ENCODE measurements around the gene PBX3.
A peak's percentile ranks its signal among the peaks of the same experiment; 100 is the strongest.

Gene PBX3

GRCh38 chr9:125747053-125747764 is at the start of gene PBX3:
PBX3 (plus strand) TSS chr9:125747373.
- no peak for DNase-seq

GRCh38 chr9:125699870-125700269 is 47.3 kb upstream of the PBX3 start:
- DNase-seq, result no peak

DNA sequence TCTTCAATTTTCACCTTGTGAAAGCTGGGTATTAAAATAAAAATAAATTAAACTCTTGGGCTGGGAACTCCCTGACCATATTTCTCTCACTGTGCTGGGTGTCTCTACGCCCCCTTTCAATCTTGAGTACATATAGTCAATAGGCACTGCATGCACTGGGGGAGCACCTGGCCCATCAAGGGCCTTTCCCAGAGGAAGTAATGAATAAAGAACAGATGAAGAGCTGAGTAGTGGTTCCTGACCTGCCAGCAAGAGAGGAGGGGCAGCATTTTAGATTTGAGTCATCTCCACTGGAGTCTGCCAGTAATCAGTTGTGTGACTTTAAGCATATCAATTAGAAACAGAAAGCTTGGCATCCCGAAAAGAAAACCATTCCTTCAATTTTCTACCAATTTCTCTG is 46.4 kb upstream of the PBX3 start:
- peak; percentile 57 for DNase-seq

DNA sequence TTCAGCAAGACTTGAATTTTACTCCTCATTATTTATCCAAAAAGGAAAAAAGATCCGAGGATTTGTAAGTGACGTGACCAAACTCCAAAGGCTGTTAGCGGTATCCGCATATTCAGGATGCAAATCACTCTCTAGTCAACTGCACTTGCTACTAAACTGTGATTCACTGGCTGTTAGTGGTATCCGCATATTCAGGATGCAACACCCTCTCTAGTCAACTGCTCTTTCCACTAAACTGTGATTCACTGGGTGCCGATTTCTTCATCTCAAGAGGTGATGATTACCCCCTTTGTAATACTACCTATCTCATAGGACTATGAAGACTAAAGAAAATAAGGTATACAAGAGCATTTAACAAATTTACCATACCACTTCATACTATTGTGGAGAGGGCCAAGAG is 45.8 kb upstream of the PBX3 start:
- no peak for DNase-seq

- DNase-seq, result no peak
Measured at GRCh38 chr9:125703662-125704061, 43.5 kb upstream of the PBX3 start.

DNA sequence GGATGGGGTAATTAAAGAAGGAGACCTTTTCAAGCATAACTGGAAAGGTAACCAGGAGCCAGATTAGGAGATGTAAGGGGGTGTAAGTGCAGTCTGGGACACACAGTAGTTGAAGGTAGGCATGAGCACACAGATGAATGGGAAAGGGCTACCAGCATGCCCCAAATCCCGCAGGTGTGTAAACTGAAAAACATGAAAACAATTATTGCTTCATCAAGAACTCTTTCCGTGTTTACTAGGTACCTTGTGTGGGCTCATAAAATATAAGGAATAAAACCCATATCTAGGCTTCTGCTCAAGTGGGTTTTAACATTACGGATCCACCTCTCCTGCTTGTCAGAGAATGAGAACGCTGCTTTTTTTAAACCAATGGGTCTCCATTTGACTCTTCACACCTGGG is 41.3 kb upstream of the PBX3 start:
- no peak for DNase-seq

- peak; percentile 94 for DNase-seq
Measured at GRCh38 chr9:125706651-125707471, 40.3 kb upstream of the PBX3 start, which contains the start of gene MAPKAP1. MAPKAP1 (minus strand) TSS chr9:125707208; CDS start chr9:125672574, 34,634 bp downstream.

- DNase-seq, result no peak
Measured at GRCh38 chr9:125707472-125707804, 39.7 kb upstream of the PBX3 start.

- no peak for DNase-seq
Measured at GRCh38 chr9:125726456-125727132, 20.6 kb upstream of the PBX3 start.

DNA sequence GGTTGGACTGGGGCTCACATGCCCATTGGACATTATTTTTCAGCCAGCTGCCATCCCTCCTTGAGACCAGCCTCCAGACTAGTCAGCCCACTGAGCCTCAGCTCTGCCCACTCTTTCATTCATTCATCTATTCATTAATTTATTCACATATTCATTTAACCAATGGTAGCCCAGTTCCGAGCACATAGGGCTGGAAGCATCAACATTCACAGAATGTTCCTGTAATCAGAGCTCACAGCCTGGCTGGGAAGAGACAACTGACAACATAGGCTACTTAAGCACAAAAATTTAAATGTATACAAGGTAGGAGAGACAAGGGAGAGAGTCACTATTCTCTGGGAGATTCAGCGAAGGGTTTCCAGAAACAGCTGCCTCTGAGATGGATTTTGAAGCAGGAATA is 17.0 kb upstream of the PBX3 start:
- no peak for DNase-seq

DNA sequence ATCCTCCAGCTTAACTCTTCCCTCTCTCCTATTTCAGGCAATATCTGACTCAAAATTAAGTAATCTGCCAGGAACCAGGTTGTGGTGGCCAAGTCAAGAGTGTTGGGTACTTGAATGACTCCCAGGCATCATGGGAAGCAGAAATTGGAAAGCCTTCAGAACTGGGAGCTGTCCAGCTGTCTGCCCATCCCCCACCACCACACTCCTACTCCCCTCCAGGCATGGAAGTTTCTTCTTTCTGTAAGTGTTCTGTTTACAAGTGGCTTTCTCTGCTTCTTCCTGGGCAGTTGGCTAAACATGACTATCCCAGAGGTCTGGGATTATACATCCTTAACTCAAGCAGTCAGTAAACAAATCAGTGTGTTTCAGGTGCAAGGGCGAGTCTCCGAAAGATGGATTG is 14.6 kb upstream of the PBX3 start:
- DNase-seq, result peak; percentile 78

DNA sequence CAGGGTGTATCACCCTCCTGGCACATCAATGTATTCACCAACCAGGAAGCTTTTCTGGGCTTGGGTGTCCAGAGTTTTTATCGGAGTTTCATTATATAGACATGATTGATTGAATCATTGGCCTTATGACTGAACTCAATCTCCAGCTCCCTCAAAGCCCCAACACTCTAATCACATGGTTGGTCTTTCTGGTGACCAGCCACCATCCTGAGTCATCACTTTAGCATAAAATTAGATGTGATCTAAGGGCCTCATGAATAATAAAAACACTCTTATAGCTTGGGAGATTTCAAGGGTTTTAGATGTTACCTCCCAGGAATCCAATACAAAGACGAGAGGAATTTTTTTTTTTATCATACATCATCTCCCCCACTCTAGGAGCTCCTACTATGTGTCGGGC is 7.7 kb upstream of the PBX3 start:
- no peak for DNase-seq

DNA sequence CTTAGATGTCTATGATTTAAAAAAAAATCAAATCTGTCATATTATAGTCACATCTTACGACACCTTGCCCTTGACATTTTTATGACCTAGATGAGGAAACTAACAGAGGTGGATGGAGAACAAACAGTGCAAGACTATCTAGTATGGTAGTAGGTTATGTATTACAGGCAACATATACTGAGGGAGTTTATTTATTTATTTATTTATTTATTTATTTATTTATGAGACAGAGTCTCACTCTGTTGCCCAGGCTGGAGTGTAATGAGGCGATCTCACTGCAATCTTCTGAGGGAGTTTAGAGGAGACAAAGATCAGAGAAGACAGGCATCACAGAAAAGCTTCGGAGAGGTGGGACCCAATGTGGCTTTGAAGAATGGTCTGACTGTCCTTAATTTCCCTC is 4.5 kb upstream of the PBX3 start:
- DNase-seq, result no peak

DNA sequence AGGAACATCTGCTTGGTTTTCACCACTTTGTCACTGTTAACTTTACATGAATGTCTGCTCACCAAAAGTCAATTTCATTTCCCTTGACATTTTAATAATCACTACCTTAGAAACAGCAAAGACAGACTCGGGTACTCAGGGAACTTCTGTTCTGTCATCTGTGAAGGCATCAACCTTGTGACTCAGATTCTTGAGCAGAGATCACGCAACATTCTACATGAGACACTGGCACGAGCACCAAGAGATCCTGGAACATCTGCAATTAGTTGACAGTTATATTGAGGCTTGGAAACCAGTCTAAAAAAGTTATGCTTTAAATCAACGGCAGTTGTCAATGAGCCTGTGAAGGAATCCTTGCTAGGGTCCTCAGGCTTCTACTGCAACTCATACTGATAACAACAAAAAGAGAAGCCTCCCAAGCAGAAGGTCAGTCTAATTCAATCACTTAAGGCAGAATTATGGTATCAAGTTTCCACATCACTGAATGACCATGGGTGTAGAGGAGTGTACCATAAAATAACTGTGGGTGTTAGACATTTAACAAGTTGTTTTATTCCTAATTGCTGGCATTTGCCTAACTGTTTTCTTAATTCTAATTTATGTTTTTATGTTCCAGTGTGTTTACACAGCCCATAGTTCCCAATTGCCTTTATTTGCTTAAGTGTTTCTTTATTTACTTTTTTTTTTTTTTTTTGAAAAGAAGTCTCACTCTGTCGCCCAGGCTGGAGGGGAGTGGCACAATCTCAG is 3.3 kb upstream of the PBX3 start:
- no peak for DNase-seq

DNA sequence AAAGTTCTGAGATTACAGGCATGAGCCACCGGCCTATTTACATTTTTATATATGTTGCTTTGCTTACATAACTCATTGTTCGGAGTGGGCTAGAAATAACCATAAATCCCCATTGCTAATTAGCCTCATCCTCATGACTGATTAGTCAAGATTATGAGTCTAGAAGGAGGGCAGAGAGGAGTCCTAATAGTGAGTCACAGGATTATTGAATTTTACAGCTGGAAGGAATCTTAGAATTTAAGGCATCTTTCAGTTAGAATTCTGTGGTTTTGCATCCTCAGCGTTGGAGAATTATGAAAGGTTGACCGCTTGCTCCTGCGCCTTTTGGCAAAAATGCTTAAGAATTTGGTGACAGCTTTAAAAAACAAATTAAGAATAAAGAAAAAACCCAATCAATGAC is 2.6 kb upstream of the PBX3 start:
- DNase-seq, result no peak

DNA sequence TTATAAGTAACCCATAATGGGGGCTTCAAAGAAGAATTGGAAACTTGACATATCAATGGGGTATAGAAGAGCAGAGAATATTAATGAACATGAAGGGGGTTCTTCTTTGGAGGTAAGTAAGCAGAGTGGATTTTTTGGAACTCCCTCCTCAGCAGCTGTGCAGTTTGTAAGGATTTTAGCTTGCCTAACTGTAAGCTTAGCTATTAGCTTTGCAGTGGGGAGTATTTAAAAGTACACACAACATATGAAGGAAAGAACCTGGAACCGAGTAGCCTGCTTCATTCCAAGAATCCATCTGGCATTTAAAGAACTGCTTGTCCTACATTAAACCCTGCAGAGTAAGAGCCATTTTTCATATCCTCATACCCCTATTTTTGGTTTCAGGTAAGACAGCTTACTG is 2.2 kb upstream of the PBX3 start:
- no peak for DNase-seq

- no peak for DNase-seq
Measured at GRCh38 chr9:125745682-125746016, 1.5 kb upstream of the PBX3 start.

GRCh38 chr9:125746017-125746773 is 978 bp upstream of the PBX3 start:
- peak; percentile 94 for DNase-seq

DNA sequence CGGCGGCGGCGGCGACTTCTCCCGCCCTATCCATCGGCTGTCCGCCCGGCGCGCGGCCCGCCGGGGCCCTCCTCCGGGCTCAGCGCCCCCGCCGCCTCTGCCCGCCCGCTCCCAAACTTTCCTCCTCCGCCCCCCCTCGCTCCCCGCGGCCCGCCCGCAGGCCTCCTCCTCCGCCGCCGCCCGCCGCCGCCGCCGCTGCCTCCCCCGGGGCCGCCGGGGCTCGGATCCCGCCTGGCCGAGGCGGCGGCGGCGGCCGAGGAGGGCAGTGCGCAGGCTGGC is 460 bp upstream of the PBX3 start:
- DNase-seq, result no peak

- no peak for DNase-seq
Measured at GRCh38 chr9:125747765-125748445, 732 bp downstream of the PBX3 start.

- peak; percentile 82 for DNase-seq
Measured at GRCh38 chr9:125748446-125749099, 1.4 kb downstream of the PBX3 start.
